Uterus (tissue), 4 donors: Measurements from ENCODE around the gene CRTAC1. TPM values are rescaled to one million over a fixed set of nuclear protein-coding genes. Genes with fewer than 3 reads are reported as not detected.

ENCODE experiments used
- DNase-seq, 2 donors: peaks; one replicate each; pipeline ENCODE4 v3.0.0-alpha.2; 2019 to 2020
- H3K27ac ChIP-seq, 2 donors: fragments of 200-600 bp; sonication (generic); 1 replicate in 1 of 2; 2 replicates in 1 of 2; pipeline ENCODE4 v1.5.1; 2016 to 2018
- H3K27me3 ChIP-seq, 2 donors: fragments of 200-600 bp; sonication (generic); one replicate each; pipeline ENCODE4 v1.5.1; 2018 to 2019; ENCODE audit warnings: control low read depth in 1 of 2
- H3K36me3 ChIP-seq, 2 donors: fragments of 200-600 bp; sonication (generic); one replicate each; pipeline ENCODE4 v1.5.1; 2019; ENCODE audit warnings: control low read depth in 1 of 2
- H3K4me1 ChIP-seq, 2 donors: fragments of 200-600 bp; sonication (generic); one replicate each; pipeline ENCODE4 v1.5.1; 2018 to 2019; ENCODE audit warnings: control low read depth in 1 of 2
- H3K4me3 ChIP-seq, 2 donors: fragments of 200-600 bp; sonication (generic); 1 replicate in 1 of 2; 2 replicates in 1 of 2; pipeline ENCODE4 v1.5.1; 2018 to 2019; ENCODE audit warnings: mild to moderate bottlenecking in 1 of 2
- H3K9me3 ChIP-seq, 2 donors: fragments of 200-600 bp; sonication (generic); one replicate each; pipeline ENCODE4 v1.5.1; 2019; ENCODE audit warnings: control low read depth in 1 of 2
- CTCF ChIP-seq, 4 experiments: fragments of 200-600 bp in 2 of 4; fragments of 450-650 bp in 2 of 4; sonication (generic) in 2 of 4; IDR thresholded peaks; one replicate each; pipeline ENCODE4 v1.5.1; 2016 to 2019; ENCODE audit warnings: antibody characterized with exemption in 4 of 4, mild to moderate bottlenecking in 2 of 4, moderate library complexity in 1 of 4
- POLR2A ChIP-seq, 2 donors: fragments of 450-650 bp; IDR thresholded peaks; one replicate each; pipeline ENCODE4 v1.6.1; 2016; ENCODE audit warnings: antibody characterized with exemption in 2 of 2, mild to moderate bottlenecking in 1 of 2, moderate library complexity in 1 of 2
- intact Hi-C: fragments of 100-400 bp; cut with DNase I; formaldehyde crosslinking; loops from one replicate; pipeline ENCODE4 v1.15.1; 2023; ENCODE audit warnings: low total_unique reads
- total RNA-seq, 4 donors: library from RNA; depleted of rRNA in 3 of 4; stranded (reverse); fragments of >200 nt in 3 of 4; gene quantifications; one replicate each; pipeline versions ENCODE4 v1.1.0 to v1.2.4, GENCODE V29; 2014 to 2023
- donor health status: DM: yes; HTN: yes; CAD: no.

The CRTAC1 gene
- total RNA-seq, 4 donors from 2014 or later: 0.26 to 7.5 (median 2.0) TPM

- no peaks in the 10 kb centered on the region for H3K36me3 ChIP-seq
- no peaks in the 10 kb centered on the region for H3K27me3 ChIP-seq
- H3K4me3 ChIP-seq: no peak overlapping the region
- no peaks in the 10 kb centered on the region for H3K9me3 ChIP-seq
- DNase-seq: no peak
- intact Hi-C loops: no loop called here
- no peaks in the 10 kb centered on the region for H3K4me1 ChIP-seq
- TF ChIP-seq POLR2A (IDR thresholded peaks at IDR 0.05): no peak
- no peak overlapping the region for H3K27ac ChIP-seq
These were observed 172.4 kb downstream of the CRTAC1 start for GRCh38 chr10:97858001-97858439.

GRCh38 chr10:97854743-97855142 lies 175.7 kb downstream of the CRTAC1 start:
- intact Hi-C loops: no loop called here
- Histone ChIP-seq H3K9me3 (no peaks in the 10 kb centered on the region), H3K27ac (no peak overlapping the region), H3K4me1 (peaks cover 0 to 9% of the 10 kb centered on the region in 2 donors), H3K27me3 (peaks cover 0 to 2% of the 10 kb centered on the region in 2 donors), H3K36me3 (no peaks in the 10 kb centered on the region), H3K4me3 (no peak overlapping the region)
- TF ChIP-seq POLR2A (IDR thresholded peaks at IDR 0.05) (no peak), CTCF (IDR thresholded peaks at IDR 0.05) (no peak)
- DNase-seq: no peak

- no peak for TF ChIP-seq POLR2A (IDR thresholded peaks at IDR 0.05)
- TF ChIP-seq CTCF (IDR thresholded peaks at IDR 0.05): no peak
- Histone ChIP-seq H3K27ac (no peak overlapping the region), H3K4me1 (peaks cover 0 to 10% of the 10 kb centered on the region in 2 donors), H3K36me3 (no peaks in the 10 kb centered on the region), H3K4me3 (no peak overlapping the region), H3K9me3 (no peaks in the 10 kb centered on the region), H3K27me3 (peaks cover 0 to 2% of the 10 kb centered on the region in 2 donors)
- no peak for DNase-seq
- intact Hi-C loops: no loop called here
These were observed 177.5 kb downstream of the CRTAC1 start for GRCh38 chr10:97852840-97853405.

GRCh38 chr10:97852277-97852676 lies 178.1 kb downstream of the CRTAC1 start:
- H3K9me3 ChIP-seq: no peaks in the 10 kb centered on the region
- H3K4me1 ChIP-seq: peaks cover 0 to 10% of the 10 kb centered on the region in 2 donors
- intact Hi-C loops: no loop called here
- no peak overlapping the region for H3K4me3 ChIP-seq
- TF ChIP-seq POLR2A (IDR thresholded peaks at IDR 0.05): no peak
- no peak for TF ChIP-seq CTCF (IDR thresholded peaks at IDR 0.05)
- H3K36me3 ChIP-seq: no peaks in the 10 kb centered on the region
- peaks cover 0 to 2% of the 10 kb centered on the region in 2 donors for H3K27me3 ChIP-seq
- no peak overlapping the region for H3K27ac ChIP-seq
- no peak for DNase-seq

GRCh38 chr10:97851341-97852001 lies 178.9 kb downstream of the CRTAC1 start:
- TF ChIP-seq CTCF (IDR thresholded peaks at IDR 0.05) (no peak), POLR2A (IDR thresholded peaks at IDR 0.05) (no peak)
- Histone ChIP-seq H3K27ac (no peak overlapping the region), H3K4me1 (peaks cover 0 to 10% of the 10 kb centered on the region in 2 donors), H3K36me3 (no peaks in the 10 kb centered on the region), H3K9me3 (no peaks in the 10 kb centered on the region), H3K27me3 (peaks cover 0 to 6% of the 10 kb centered on the region in 2 donors), H3K4me3 (no peak overlapping the region)
- DNase-seq: no peak
- intact Hi-C loops: no loop called here
